Measurements from ENCODE around the gene RMND1. TPM values are rescaled to one million over a fixed set of nuclear protein-coding genes. Genes with fewer than 3 reads are reported as not detected.

The RMND1 gene
- total and polyA plus RNA-seq, 7 donors: 8.0 to 18.3 (median 11.6) TPM

- Histone ChIP-seq H3K36me3 (ENCODE audit: insufficient read depth in 1 of 2, low read depth in 1 of 2) (peaks cover 0 to 9% of the 10 kb centered on the region in 2 donors), H3K4me3 (no peak overlapping the region), H3K9me3 (no peaks in the 10 kb centered on the region), H3K27ac (no peak overlapping the region), H3K27me3 (ENCODE audit: insufficient read depth in 3 of 3, low read length in 2 of 3) (no peaks in the 10 kb centered on the region), H3K4me1 (peaks cover 19% of the 10 kb centered on the region)
- TF ChIP-seq CTCF (IDR thresholded peaks at IDR 0.05): no peak
- no peak for ATAC-seq
- WGBS, 3 donors: 86 to 95% (median 89%) methylated on average over 4 of the region's 4 CpGs
- intact Hi-C loops (cut with DNase I): no loop called here
- DNase-seq: no peak
Observed at GRCh38 chr6:151381722-151382121, 70.2 kb downstream of the RMND1 start.

- ATAC-seq (no peak), DNase-seq (no peak)
- H3K27ac ChIP-seq: no peak overlapping the region
- intact Hi-C loops (cut with DNase I): no loop called here
- no peak overlapping the region for H3K4me3 ChIP-seq
- TF ChIP-seq CTCF (IDR thresholded peaks at IDR 0.05): no peak
- peaks cover 0 to 9% of the 10 kb centered on the region in 2 donors for H3K36me3 ChIP-seq (ENCODE audit: insufficient read depth in 1 of 2, low read depth in 1 of 2)
- H3K9me3 ChIP-seq: no peaks in the 10 kb centered on the region
- H3K27me3 ChIP-seq (ENCODE audit: insufficient read depth in 3 of 3, low read length in 2 of 3): no peaks in the 10 kb centered on the region
- H3K4me1 ChIP-seq: peaks cover 16% of the 10 kb centered on the region
- WGBS, 3 donors: 100% methylated on average over 1 of the region's 1 CpG
Observed at GRCh38 chr6:151380848-151381205, 71.1 kb downstream of the RMND1 start.

GRCh38 chr6:151379933-151380847 is 71.7 kb downstream of the RMND1 start:
- peak in 1 of 4 donors; percentile 22 for ATAC-seq
- H3K4me3 ChIP-seq: no peak overlapping the region

GRCh38 chr6:151377095-151377494 is 74.8 kb downstream of the RMND1 start:
- Histone ChIP-seq H3K27ac (no peak overlapping the region), H3K36me3 (ENCODE audit: insufficient read depth in 1 of 2, low read depth in 1 of 2) (peaks cover 0 to 7% of the 10 kb centered on the region in 2 donors), H3K4me1 (peaks cover 14% of the 10 kb centered on the region), H3K27me3 (ENCODE audit: insufficient read depth in 3 of 3, low read length in 2 of 3) (no peaks in the 10 kb centered on the region), H3K4me3 (no peak overlapping the region), H3K9me3 (no peaks in the 10 kb centered on the region)
- no peak for TF ChIP-seq CTCF (IDR thresholded peaks at IDR 0.05)
- no peak for ATAC-seq
- DNase-seq: no peak
- intact Hi-C loops (cut with DNase I): no loop called here
- 73 to 81% (median 79%) methylated on average over 3 of the region's 3 CpGs for WGBS, 3 donors

More at GRCh38 chr6:151379933-151380847, 71.7 kb downstream of the RMND1 start:
- H3K27me3 ChIP-seq (ENCODE audit: insufficient read depth in 3 of 3, low read length in 2 of 3): no peaks in the 10 kb centered on the region
- H3K27ac ChIP-seq: no peak overlapping the region
- peaks cover 0 to 9% of the 10 kb centered on the region in 2 donors for H3K36me3 ChIP-seq (ENCODE audit: insufficient read depth in 1 of 2, low read depth in 1 of 2)
- intact Hi-C loops (cut with DNase I): no loop called here
- peak in 1 of 2 donors; percentile 25 for DNase-seq
- WGBS, 3 donors: 66 to 82% (median 71%) methylated on average over 14 of the region's 14 CpGs
- no peak for TF ChIP-seq CTCF (IDR thresholded peaks at IDR 0.05)
- peaks cover 20% of the 10 kb centered on the region for H3K4me1 ChIP-seq
- H3K9me3 ChIP-seq: no peaks in the 10 kb centered on the region
